ENCODE measurements around the gene B3GALNT1. TPM values are rescaled to one million over a fixed set of nuclear protein-coding genes. Genes with fewer than 3 reads are reported as not detected.
"Not testable (repeated sequence)": the region's sequence is repeated elsewhere in the genome, so short reads cannot be mapped to it uniquely, and the experiment has no call there.

The B3GALNT1 gene
- total RNA-seq, 1 donor from 2014 or later: 32.7 TPM

GRCh38 chr3:161073181-161073580, 32.0 kb downstream of the B3GALNT1 start:
- DNase-seq (ENCODE audit: low read depth): no peak

GRCh38 chr3:161072751-161073150, 32.4 kb downstream of the B3GALNT1 start:
- DNase-seq (ENCODE audit: low read depth): no peak

GRCh38 chr3:161072211-161072621, 32.9 kb downstream of the B3GALNT1 start:
- DNase-seq (ENCODE audit: low read depth): no peak

GRCh38 chr3:161070980-161071663, 34.0 kb downstream of the B3GALNT1 start:
- DNase-seq (ENCODE audit: low read depth): no peak

GRCh38 chr3:161070252-161070930, 34.8 kb downstream of the B3GALNT1 start:
- DNase-seq (ENCODE audit: low read depth): no peak

GRCh38 chr3:161069511-161070251, 35.5 kb downstream of the B3GALNT1 start:
- peak; percentile 92 for DNase-seq (ENCODE audit: low read depth)

- peak; percentile 22 for DNase-seq (ENCODE audit: low read depth)
Measured at GRCh38 chr3:161067335-161067734, 37.8 kb downstream of the B3GALNT1 start.

- DNase-seq (ENCODE audit: low read depth): no peak
Measured at GRCh38 chr3:161066930-161067329, 38.2 kb downstream of the B3GALNT1 start.

- no peak for DNase-seq (ENCODE audit: low read depth)
Measured at GRCh38 chr3:161064413-161064812, 40.7 kb downstream of the B3GALNT1 start.

- no peak for DNase-seq (ENCODE audit: low read depth)
Measured at GRCh38 chr3:161054860-161055604, 50.1 kb downstream of the B3GALNT1 start.

- no peak for DNase-seq (ENCODE audit: low read depth)
Measured at GRCh38 chr3:161051856-161052255, 53.3 kb downstream of the B3GALNT1 start.

- DNase-seq (ENCODE audit: low read depth): no peak
Measured at GRCh38 chr3:161050935-161051334, 54.2 kb downstream of the B3GALNT1 start.

- DNase-seq (ENCODE audit: low read depth): no peak
Measured at GRCh38 chr3:161049683-161050248, 55.4 kb downstream of the B3GALNT1 start.

GRCh38 chr3:161043336-161044035, 61.7 kb downstream of the B3GALNT1 start:
- DNase-seq (ENCODE audit: low read depth): no peak

GRCh38 chr3:161042023-161042501, 63.1 kb downstream of the B3GALNT1 start:
- peak; percentile 100 for DNase-seq (ENCODE audit: low read depth)

GRCh38 chr3:161038725-161039124, 66.4 kb downstream of the B3GALNT1 start:
- DNase-seq (ENCODE audit: low read depth): peak; percentile 61

- peak; percentile 95 for DNase-seq (ENCODE audit: low read depth)
Measured at GRCh38 chr3:161035711-161036110, 69.4 kb downstream of the B3GALNT1 start.

GRCh38 chr3:161034913-161035550, 70.1 kb downstream of the B3GALNT1 start:
- DNase-seq (ENCODE audit: low read depth): not testable (repeated sequence)
